ENCODE results near the gene RAP1A. TPM values are rescaled to one million over a fixed set of nuclear protein-coding genes. Genes with fewer than 3 reads are reported as not detected.
A peak's percentile ranks its signal among the peaks of the same experiment; 100 is the strongest.

RAP1A gene
- total and polyA plus RNA-seq, 4 donors = 14.2 to 31.4 (median 25.8) TPM

- TF ChIP-seq ATF3 (IDR thresholded peaks at IDR 0.05) (no peak), CTCF (IDR thresholded peaks at IDR 0.05; ENCODE audit: low read depth, low read length, missing input control) (no peak), FOXA2 (IDR thresholded peaks at IDR 0.05) (no peak), SP1 (IDR thresholded peaks at IDR 0.05) (no peak)
Observed at GRCh38 chr1:111727056-111727455, 107.5 kb downstream of the RAP1A start (continued).

GRCh38 chr1:111729271-111729921 is 109.8 kb downstream of the RAP1A start:
- WGBS = 82% methylated on average over 8 of the region's 8 CpGs
- H3K36me3 ChIP-seq (ENCODE audit: control insufficient read depth in 4 of 4, insufficient read depth in 3 of 4, low read depth in 1 of 4, low read length in 3 of 4) = no peaks in the 10 kb centered on the region
- H3K4me3 ChIP-seq (ENCODE audit: low read depth in 1 of 3, low read length in 3 of 3) = no peak overlapping the region
- no peaks in the 10 kb centered on the region for H3K27me3 ChIP-seq (ENCODE audit: control insufficient read depth in 4 of 4, insufficient read depth in 4 of 4, low read length in 3 of 4)
- DNase-seq (ENCODE audit: low spot score) = peak; percentile 33
- TF ChIP-seq ATF3 (IDR thresholded peaks at IDR 0.05) (no peak), GABPA (IDR thresholded peaks at IDR 0.05 in 1 of 2, conservative IDR thresholded peaks at IDR 0.05 in 1 of 2) (no peak), ZBTB33 (IDR thresholded peaks at IDR 0.05) (no peak), NR2F2 (IDR thresholded peaks at IDR 0.05) (no peak), CTCF (IDR thresholded peaks at IDR 0.05; ENCODE audit: low read depth, low read length, missing input control) (no peak), EGR1 (IDR thresholded peaks at IDR 0.05; ENCODE audit: low read depth in 2 of 2) (no peak), JUND (IDR thresholded peaks at IDR 0.05) (no peak), RXRA (IDR thresholded peaks at IDR 0.05) (no peak), RAD21 (IDR thresholded peaks at IDR 0.05) (no peak), HNF4G (IDR thresholded peaks at IDR 0.05) (no peak), FOXA2 (IDR thresholded peaks at IDR 0.05) (no peak), SP1 (IDR thresholded peaks at IDR 0.05) (no peak), TAF1 (conservative IDR thresholded peaks at IDR 0.05) (no peak), REST (IDR thresholded peaks at IDR 0.05) (no peak), MAX (IDR thresholded peaks at IDR 0.05) (no peak), FOXA1 (IDR thresholded peaks at IDR 0.05) (no peak)
- no peaks in the 10 kb centered on the region for H3K4me1 ChIP-seq (ENCODE audit: control insufficient read depth in 4 of 4, insufficient read depth in 4 of 4, low read length in 3 of 4)
- no peak overlapping the region for H3K27ac ChIP-seq (ENCODE audit: low read depth in 1 of 2, low read length in 2 of 2)
- no peak overlapping the region for H3K9ac ChIP-seq (ENCODE audit: low read depth in 1 of 2, low read length in 2 of 2)
- no peaks in the 10 kb centered on the region for H3K9me3 ChIP-seq (ENCODE audit: control insufficient read depth in 4 of 4, low read length in 3 of 4)

Measured in liver (tissue), 9 donors.